Superior temporal gyrus (tissue), 1 donor: ENCODE measurements around the gene SLC17A9.
A peak's percentile ranks its signal among the peaks of the same experiment; 100 is the strongest.

ENCODE experiments used
- DNase-seq: peaks from one replicate; pipeline ENCODE4 v3.0.0-alpha.2; 2016; ENCODE audit errors: extremely low spot score

SLC17A9 gene

DNA sequence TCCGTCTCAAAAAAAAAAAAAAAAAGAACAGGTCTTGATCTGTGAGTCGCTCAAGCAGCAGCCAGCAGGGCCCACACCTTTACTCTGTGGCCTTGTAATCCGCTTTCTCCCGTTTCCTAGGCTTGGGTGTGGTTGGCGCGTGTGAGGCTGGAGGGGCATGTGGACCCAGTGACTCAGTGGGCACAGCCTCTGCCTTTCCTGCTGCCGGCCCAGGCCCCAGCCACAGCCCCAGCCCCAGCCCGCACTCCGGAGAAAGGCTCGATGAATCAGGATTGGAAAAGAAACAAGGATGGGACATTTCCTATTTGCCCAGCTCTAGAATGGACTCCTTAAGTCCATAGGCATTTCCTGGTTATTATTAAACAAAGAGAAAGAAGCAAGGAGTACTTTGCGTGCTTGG, 50.0 kb downstream of the SLC17A9 start:
- no peak for DNase-seq

- no peak for DNase-seq
Measured at GRCh38 chr20:63003546-63003945, 51.0 kb downstream of the SLC17A9 start.

DNA sequence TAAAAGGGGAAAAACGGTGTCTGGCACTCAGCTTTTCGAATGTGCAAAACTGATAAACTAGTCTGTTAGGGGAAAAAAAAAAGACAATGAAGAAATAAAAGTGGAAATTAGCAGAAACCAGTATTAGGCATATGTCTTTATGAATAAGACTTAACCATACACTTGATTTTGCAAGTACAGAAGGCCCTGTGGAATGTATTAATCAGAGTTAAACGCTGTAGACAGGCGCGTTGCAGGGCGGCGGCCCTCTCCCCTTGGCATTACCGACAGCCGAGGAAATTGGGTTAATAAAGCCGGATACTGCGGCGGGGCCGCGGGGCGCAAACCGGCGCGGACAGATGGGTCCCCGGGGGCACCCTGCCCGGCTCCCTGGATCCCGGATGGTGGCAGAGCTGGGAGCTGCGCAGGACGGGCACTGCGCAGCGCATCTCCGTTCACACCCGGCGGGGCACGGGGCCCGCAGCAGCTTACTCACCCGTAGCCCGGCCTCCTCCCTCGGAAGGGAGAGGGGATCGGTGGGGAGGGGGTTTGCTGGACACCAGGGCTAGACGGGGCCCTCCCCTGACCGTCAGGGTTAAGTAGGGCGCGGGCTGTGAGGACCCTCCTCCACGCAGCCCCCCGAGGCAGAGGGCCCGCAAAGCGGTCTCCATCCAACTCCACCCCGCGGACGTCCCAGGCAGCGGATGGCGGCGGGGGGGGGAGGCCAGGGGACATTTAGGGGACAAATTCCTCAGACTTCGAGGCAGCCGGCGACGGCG, 52.3 kb downstream of the SLC17A9 start:
- DNase-seq = no peak

DNA sequence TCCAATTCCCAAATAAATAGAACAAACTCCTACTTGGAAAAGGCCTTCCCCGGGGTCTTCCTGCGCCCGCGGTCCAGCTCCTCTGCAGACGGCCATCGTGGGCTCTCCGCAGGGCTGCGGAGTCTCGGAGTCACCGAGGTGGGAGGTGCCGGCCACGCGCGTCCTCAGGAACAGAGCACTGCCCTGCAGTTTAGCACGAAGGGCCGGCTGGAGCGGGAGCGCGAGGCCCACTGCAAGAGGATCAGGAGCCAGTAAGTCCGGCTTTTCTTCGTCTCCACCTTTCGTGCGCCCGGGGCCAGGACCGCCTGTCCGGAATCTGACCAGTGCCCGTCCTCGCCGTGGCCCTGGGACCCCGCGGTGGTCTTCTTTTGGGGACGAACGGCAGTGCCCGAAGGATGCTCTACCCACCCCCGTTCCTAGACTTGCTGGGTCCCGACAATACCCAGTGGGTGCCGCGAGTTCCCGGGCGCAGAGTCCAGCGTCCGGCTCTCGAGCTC, 52.9 kb downstream of the SLC17A9 start:
- no peak for DNase-seq

DNA sequence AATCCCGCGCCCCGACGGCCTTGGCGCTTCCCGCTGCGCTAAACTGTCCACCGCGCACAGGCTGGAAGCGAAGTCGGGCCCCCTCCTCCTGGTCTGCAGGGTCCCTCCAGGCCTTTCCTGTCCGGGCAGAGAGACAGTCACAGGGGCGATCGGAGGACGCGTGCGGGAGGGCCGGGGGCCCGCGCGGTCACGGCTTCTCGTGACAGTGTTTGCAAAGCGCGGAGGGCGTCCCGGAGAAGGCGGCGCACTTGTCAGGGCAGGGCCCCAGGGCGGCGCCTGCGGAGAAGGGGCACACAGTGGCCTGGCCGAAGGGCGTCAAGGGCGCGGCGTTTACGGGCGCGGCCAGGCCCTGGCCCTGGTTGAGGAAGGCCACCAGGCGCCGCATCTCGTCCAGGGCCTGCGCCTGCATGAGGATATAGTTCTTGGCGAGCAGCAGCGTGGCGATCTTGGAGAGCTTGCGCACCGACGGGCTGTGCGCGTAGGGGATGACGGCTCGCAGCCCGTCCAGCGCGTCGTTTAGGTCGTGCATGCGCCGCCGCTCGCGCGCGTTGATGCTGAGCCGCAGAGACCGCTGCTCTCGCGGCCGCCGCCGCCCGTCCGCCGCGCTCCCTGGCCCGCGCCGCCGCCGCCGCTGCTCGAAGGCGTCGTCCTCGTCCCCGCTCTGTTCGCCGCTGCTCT, 53.5 kb downstream of the SLC17A9 start:
- no peak for DNase-seq

- DNase-seq = no peak
Measured at GRCh38 chr20:63006540-63007359, 54.2 kb downstream of the SLC17A9 start, which contains the start of gene BHLHE23. BHLHE23 (minus strand) TSS chr20:63006964; CDS start chr20:63006774, 190 bp downstream.

DNA sequence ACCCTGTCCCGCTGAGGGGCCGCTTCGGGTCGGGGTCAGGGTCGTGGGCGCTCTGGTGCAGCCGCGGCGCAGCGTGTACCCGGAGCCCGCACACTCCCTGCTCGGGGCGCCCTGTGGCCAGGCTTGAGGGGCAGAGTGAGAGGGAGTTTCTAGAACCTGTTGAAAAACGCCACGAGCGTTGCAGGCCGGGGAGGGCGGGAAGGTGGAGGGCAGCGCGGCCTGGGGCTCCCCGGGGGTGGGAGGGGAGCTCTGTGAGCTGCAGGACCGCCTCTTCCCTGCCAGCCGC, 54.8 kb downstream of the SLC17A9 start:
- DNase-seq = no peak

DNA sequence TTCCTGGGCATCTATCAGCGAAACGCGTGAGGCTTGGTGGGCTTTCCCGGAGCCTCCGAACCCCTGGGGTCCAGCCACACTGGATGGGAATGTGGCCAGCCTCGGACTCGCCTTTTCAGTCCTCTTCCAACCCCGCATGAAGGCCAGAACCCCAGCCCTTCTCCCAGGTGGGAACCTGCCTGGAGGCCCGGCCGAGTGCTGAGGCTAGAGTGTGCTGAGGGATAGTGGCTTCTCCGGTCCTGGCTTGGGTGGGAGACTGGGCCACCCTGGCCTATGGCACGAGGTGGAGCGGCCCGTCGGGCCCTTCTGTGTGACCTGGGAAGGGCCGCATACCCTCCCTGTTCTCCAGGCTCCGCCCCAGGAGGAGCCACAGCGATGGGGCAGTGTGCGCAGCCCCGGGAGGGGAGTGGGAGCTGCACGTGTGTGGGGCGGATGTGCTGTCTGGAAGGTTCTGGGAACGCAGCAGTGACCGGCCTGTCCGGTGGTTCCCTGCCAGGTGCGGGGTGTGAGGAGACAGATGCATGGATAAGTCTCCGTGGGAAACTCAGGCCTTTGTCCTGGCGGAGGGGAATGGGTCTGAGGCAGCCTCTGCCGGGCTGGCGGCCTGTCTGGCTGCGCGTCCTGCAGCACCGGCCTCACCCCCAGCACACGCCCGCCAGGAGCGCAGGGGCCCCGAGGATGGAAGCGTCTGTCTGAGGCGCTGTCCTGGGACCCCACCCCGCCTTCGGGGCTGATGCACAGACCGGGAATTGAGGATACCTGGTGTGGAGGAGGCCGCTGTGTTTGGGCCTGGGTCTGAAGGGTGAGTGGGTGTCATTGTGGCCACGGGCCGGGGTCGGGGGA, 55.4 kb downstream of the SLC17A9 start:
- no peak for DNase-seq

- no peak for DNase-seq
Measured at GRCh38 chr20:63008541-63009044, 56.1 kb downstream of the SLC17A9 start.

DNA sequence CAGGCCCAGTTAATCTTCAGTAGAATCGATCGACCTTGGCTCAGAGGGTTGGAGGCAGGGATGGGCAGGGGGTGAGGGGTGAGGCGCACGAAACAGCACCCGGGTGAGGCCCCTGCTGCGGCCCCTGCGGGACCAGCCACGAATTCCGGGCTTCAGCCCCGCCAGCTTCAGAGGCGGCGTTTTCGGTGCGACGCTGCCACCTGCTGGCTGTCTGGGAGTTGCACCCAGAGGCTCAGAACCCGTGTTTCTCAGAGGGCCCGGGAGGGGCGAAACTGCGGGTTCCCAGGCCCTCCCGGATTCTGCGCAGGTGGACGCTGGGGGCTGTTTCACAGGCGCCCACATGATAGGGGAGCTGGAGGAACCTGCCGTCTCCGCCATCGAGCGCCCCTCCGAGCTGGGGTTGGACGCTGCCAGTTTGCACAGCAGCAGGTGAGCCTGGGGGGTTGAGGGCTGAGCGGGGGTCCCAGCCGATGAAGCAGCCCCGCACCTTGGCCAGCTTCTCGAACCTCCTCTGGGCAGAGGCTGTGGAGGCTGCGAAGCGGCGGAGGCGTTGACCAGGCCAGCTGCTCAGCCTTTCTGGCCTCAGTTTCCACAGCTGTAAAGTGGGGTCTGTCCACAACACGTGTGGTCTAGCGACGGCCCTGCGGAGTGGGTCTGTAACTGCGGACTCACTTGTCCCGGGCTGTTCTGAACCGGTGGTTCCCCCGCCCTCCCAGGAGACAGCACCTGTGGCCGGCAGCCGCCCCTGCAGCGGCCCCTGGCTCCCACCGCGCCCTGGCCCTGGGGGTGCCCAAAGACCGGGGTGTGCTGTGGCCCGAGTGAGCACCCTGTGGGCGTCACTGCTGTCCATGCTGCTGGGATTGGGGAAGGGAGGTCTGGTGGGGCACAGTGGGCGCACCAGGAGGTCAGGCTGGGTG, 56.8 kb downstream of the SLC17A9 start:
- DNase-seq = peak; percentile 79

DNA sequence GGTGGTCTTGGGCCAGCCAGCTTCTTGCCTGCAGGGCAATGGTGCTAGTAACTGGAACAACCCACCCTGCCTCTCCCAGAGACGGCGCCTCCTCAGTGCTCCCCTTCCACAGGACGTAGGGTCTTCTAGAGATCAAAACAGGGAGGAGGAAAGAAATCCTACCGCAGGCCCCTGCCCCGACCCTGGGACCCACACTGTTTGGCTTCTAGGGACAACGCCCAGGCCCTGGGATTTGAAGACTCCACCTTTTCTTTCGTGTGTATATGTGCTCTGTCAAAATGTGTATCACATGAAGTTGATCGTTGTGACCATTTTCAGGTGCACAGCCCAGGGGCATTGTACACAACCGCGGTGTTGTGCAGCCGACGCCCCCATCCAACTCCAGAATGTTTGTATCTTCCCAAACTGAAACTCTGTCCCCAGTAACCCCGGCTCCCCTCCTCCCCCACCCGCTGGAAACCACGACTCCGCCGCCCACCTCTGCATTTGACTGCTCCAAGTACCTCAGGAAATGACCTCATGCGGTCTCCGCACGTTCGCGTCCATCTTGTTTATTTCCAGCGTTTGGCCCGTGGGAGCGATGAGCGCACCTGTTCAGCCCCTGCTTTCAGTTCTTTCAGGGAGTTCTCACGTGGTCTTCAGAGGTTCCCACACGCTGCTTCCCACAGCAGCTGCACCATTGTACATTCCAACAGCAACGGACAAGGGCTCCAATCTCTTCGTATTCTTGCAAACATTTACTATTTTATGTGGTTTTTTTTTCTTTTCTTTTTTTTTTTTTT, 57.7 kb downstream of the SLC17A9 start:
- DNase-seq = no peak

GRCh38 chr20:63011798-63012197, 59.3 kb downstream of the SLC17A9 start:
- no peak for DNase-seq

DNA sequence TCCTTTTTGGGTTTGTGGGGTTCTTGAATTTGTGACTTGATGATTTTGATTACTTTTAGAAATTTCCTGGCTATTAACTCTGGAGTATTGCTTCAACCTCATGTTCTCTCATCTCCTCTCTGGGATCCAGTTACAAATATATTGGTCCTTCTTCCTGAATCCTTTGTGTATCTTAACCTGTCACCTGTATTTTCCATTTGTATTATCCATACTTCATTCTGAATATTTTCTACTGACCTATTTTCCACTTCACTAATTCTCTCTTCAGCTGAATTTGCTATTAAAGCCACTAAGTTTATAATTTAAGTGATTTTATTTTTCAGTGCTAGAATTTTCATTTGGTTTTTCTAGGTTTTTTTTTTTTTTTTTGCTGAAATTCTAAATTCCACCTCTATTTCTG, 60.7 kb downstream of the SLC17A9 start:
- no peak for DNase-seq

DNA sequence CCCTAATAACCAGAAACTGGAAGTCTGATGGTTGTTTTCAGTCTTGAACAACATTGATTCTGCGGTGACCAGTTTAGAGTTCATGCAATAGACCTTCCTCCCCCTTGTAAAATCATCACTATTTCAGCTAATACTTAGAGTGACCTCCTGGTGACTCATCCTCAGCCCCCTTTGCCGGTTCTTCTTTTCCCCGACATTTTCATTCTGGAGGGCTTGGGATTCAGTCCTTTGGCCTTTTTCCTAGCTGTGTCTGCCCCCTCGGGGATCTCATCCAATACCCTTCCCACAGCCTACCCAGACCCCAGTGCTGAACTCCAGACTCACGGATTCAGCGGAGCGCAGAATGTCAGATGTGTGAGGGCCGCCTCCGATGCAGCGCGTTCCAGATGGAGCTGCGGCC, 61.8 kb downstream of the SLC17A9 start:
- no peak for DNase-seq

- no peak for DNase-seq
Measured at GRCh38 chr20:63014710-63015109, 62.2 kb downstream of the SLC17A9 start.

DNA sequence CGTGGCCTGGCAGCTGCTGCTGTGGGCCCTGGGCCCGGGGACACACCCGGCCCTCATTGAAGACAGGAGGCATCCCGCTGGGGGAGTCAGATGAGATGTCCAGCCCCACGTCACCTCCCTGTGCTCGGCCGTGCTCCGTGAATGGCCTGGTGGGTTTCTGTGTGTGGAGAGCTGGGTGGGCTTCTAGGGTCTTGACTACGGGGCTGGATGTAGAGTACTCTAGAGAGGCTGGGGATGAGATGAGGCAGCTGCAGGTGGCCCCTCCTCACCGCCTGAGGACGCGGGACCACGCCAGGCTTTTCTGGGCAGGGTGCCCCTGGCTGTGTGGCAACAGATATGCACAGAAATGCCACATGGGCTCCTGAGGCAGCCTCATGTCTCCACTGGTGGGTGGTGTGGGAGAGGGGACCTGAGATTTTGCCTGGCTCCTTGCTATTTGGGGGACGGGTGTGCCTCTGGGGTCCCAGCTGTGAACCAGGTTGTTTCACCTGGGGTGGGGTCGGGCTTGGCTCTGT, 62.7 kb downstream of the SLC17A9 start:
- no peak for DNase-seq

- DNase-seq = no peak
Measured at GRCh38 chr20:63015662-63016361, 63.3 kb downstream of the SLC17A9 start.

DNA sequence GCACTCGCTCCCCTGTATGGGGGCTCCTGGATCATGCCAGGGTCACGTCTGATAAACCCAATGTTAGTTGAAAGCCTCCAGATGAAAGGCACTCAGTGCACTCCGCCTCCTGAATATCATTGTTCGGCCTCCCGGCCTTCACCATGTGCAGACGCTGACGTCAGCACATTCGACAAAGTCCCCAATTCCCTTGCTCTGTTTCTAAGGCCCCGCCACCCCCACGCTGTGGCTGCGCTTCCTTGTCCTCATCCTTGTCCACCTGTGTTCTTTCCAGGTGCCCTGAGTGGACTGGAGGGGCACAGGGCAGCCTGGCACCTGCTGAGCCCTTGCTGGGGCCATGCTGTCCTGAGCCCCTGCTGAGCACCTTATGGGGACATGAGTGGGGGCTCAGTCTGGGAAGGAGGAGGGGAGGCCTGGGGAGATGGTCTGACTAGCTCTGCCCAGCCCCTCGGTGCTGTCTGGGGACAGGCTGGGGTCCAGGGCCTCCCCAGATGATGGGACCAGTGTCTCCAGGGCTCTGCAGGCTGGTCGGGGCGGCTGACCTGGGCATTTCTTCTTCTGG, 64.1 kb downstream of the SLC17A9 start:
- no peak for DNase-seq
